GM12875 (cell line): ENCODE results near the gene CFAP69.

Source experiments
- H3K4me3 ChIP-seq: one replicate; pipeline ENCODE4 v1.5.1; 2011; ENCODE audit warnings: low read depth, low read length, control low read depth
- CTCF ChIP-seq: IDR thresholded peaks from 2 replicates; pipeline ENCODE4 v1.5.1; 2011; ENCODE audit warnings: low read depth, mild to moderate bottlenecking, control low read depth, inconsistent platforms, low read length, moderate library complexity, borderline replicate concordance; ENCODE audit not compliant: insufficient read depth

The CFAP69 gene

DNA sequence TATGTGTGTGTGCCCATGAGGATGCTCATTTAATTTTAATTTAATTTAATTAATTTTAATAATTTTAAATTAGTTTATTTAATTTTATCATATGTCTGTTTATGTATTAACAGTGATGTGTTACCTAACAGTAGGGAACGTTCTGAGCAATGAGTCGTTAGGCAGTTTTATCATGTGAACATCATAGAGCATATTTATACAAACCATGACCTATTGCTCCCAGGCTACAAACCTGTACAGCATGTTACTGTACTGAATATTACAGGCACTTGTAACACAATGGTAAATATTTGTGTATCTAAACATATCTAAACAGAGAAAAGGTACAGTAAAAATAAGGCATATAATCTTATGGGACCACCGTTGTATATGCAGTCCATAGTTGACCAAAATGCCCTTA lies 13.7 kb upstream of the CFAP69 start:
- TF ChIP-seq CTCF: no peak
- H3K4me3 ChIP-seq: no peak overlapping the region

DNA sequence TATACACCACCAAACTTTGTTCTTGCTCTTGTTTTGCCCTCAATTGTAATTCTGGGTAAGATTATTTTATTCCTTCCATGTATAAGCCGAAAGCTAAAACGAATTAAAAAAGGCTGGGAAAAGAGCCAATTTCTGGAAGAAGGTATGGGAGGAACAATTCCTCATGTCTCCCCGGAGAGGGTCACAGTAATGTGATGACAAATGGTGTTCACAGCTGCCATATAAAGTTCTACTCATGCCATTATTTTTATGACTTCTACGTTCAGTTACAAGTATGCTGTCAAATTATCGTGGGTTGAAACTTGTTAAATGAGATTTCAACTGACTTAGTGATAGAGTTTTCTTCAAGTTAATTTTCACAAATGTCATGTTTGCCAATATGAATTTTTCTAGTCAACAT lies 12.5 kb upstream of the CFAP69 start:
- TF ChIP-seq CTCF: no peak
- H3K4me3 ChIP-seq: no peak overlapping the region

DNA sequence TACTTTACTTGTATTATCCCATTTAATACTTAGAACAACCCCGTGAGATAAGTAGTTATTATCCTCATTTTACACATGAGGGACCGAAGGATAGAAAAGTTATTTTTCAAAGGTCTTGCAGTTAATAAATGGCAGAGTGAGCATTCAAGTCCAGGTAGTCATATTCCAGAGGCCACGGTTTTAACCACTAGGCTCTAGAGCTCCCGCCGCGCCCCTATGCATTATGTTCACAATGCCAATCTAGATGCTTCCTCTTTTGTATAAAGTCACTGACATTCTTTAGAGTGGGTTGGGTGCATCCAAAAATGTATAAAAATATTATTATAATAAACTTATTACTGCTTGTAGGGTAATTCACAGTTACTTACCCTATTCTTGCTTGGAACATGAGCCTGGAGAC lies 11.4 kb upstream of the CFAP69 start:
- TF ChIP-seq CTCF: no peak

DNA sequence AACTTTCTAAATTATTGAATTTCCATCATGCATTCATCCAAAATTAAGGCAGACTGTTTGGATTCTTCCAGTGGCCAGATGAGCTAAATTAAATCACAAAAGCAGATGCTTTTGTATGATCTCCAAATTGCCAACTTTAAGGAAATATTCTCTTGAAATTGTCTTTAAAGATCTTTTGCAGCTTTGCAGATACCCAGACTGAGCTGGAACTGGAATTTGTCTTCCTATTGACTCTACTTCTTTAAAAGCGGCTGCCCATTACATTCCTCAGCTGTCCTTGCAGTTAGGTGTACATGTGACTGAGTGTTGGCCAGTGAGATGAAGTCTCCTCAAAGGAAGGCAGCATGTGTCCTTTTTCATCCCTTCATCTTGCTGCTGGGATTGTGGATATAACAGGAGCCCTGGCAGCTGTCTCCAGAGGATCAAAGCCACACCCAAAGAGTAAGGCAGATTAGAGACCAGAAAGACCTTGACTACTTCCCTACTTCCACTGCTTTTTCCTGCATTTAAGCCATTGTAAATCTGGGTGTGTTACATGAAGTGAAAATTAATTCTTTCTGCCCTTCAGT lies 8.2 kb upstream of the CFAP69 start:
- TF ChIP-seq CTCF: no peak
- H3K4me3 ChIP-seq: no peak overlapping the region

More for the DNA sequence above, 11.4 kb upstream of the CFAP69 start:
- H3K4me3 ChIP-seq: no peak overlapping the region

DNA sequence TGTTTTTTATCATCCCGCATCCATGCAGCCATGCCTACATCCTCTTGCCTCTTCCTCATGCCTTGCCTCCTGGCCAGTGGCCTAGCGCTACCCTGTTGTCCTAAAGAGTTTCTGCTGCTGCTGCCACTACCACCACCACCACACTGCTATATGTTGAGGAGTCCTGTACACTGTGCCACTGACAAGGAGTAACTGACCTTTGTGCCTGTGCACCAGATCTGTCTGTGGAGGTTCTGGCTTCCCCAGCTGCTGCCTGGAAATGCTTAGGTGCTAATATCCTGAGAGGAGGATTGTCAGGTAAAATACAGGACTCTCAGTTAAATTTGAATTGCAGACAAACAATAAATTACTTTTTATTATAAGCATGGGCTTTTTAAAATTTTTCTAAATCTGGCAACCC lies 7.0 kb upstream of the CFAP69 start:
- TF ChIP-seq CTCF: no peak

DNA sequence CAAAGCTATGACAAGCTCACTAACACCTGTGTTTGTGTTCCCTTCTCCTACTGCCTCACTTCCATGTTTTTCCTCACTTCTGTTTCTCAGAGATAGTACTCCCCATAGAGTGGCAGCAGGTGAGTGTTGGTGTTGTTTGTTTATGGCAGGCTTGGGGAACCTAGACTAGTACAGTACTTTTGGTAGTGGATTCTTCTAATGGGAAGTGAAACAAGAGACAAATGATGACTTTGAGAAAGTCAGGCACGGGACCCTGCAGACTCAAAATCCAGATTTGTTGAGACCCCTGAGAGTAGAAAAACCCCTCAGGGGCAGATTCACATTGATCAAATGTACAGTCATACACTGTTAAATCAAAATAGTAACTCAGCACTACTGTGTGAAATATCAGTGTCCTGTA lies 6.4 kb upstream of the CFAP69 start:
- no peak for TF ChIP-seq CTCF
- H3K4me3 ChIP-seq: no peak overlapping the region

More for the DNA sequence above, 7.0 kb upstream of the CFAP69 start:
- H3K4me3 ChIP-seq: no peak overlapping the region

GRCh38 chr7:90239050-90239449 lies 5.9 kb upstream of the CFAP69 start:
- H3K4me3 ChIP-seq: no peak overlapping the region
- no peak for TF ChIP-seq CTCF
